Lung (tissue), 12 donors: ENCODE data around the gene KCNAB3. TPM values are rescaled to one million over a fixed set of nuclear protein-coding genes. Genes with fewer than 3 reads are reported as not detected.

ENCODE experiments used
- ATAC-seq: fragments of 200-7000 bp; cut with Tn5 transposase; one replicate; pipeline ENCODE4 v1.9.1; 2020; ENCODE audit warnings: moderate number of reproducible peaks; ENCODE audit not compliant: insufficient read depth, low FRiP score
- DNase-seq, 3 donors: peaks; one replicate each; pipeline ENCODE4 v3.0.0-alpha.2; 2013 to 2017
- H3K27ac ChIP-seq, 2 donors: one replicate each; pipeline ENCODE4 v1.5.1; 2013; ENCODE audit warnings: mild to moderate bottlenecking in 2 of 2, moderate library complexity in 2 of 2, control low read depth in 1 of 2, inconsistent platforms in 1 of 2, low read depth in 1 of 2, low read length in 1 of 2
- H3K27me3 ChIP-seq, 3 donors: one replicate each; pipeline ENCODE4 v1.5.1; 2013; ENCODE audit warnings: low read length in 2 of 3; ENCODE audit not compliant: control insufficient read depth in 3 of 3, insufficient read depth in 3 of 3
- H3K36me3 ChIP-seq, 4 donors: one replicate each; pipeline ENCODE4 v1.5.1; 2013; ENCODE audit warnings: low read length in 4 of 4, mild to moderate bottlenecking in 1 of 4, moderate library complexity in 1 of 4; ENCODE audit not compliant: control insufficient read depth in 4 of 4, insufficient read depth in 4 of 4
- H3K4me1 ChIP-seq, 5 donors: one replicate each; pipeline ENCODE4 v1.5.1; 2013; ENCODE audit warnings: low read length in 5 of 5, mild to moderate bottlenecking in 2 of 5, moderate library complexity in 1 of 5; ENCODE audit not compliant: control insufficient read depth in 5 of 5, insufficient read depth in 5 of 5
- H3K4me3 ChIP-seq: one replicate; pipeline ENCODE4 v1.5.1; 2013; ENCODE audit warnings: mild to moderate bottlenecking, control low read depth, moderate library complexity
- H3K9ac ChIP-seq, 2 donors: one replicate each; pipeline ENCODE4 v1.5.1; 2013; ENCODE audit warnings: low read length in 2 of 2, control low read depth in 1 of 2; ENCODE audit not compliant: insufficient read depth in 1 of 2
- H3K9me3 ChIP-seq, 4 donors: one replicate each; pipeline ENCODE4 v1.5.1; 2013; ENCODE audit warnings: low read length in 3 of 4, mild to moderate bottlenecking in 1 of 4, moderate library complexity in 1 of 4; ENCODE audit not compliant: control insufficient read depth in 4 of 4, insufficient read depth in 3 of 4
- WGBS, 2 donors: extraction: QIAGEN DNeasy Blood & Tissue Kit; methylation state at CpG; one replicate each; pipeline ENCODE4 v1.1.7; 2013; 5-methylcytosine and 5-hydroxymethylcytosine counted together
- polyA plus RNA-seq, 2 donors: library from polyadenylated mRNA; stranded (reverse); fragments of 200-250 nt; gene quantifications; one replicate each; pipeline ENCODE4 v1.2.1, GENCODE V29; 2013
- total RNA-seq, 2 donors: library from RNA; depleted of rRNA in 1 of 2; stranded (reverse); fragments of >200 nt in 1 of 2; gene quantifications; one replicate each; pipeline ENCODE4 v1.2.1, GENCODE V29; 2014 to 2021
- TF ChIP-seq, protein P1 (sequence below): IDR thresholded peaks from 2 replicates; pipeline ENCODE4 v1.5.1; 2012; ENCODE audit warnings: mild to moderate bottlenecking; ENCODE audit errors: control extremely low read depth, extremely low read depth
- donor health status: control.
- donor health status: control.
- donor health status: Bipolar disorder and iron deficiency.
- donor health status: healthy.
- donor health status: DM: yes; HTN: yes; CAD: no.

Gene KCNAB3
- total and polyA plus RNA-seq, 4 donors = 1.3 to 5.8 (median 3.3) TPM

DNA sequence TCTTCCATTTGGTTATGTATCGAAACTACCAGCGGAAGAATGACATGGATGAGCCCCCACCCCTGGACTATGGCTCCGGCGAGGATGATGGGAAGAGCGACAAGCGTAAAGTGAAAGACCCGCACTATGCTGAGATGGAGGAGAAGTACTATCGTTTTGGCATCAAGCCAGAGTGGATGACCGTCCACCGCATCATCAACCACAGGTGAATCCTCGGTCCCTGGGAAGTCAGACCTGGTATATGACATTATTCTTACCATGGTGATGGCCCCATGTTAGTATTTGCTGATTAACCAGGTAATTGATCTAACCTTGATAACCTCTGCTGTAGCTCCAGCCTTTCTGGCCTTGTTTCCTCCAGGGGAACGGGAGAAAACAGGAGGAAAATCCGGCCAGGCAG, 32.6 kb downstream of the KCNAB3 start:
- no peaks in the 10 kb centered on the region for H3K27me3 ChIP-seq
- TF ChIP-seq, protein P1, sequence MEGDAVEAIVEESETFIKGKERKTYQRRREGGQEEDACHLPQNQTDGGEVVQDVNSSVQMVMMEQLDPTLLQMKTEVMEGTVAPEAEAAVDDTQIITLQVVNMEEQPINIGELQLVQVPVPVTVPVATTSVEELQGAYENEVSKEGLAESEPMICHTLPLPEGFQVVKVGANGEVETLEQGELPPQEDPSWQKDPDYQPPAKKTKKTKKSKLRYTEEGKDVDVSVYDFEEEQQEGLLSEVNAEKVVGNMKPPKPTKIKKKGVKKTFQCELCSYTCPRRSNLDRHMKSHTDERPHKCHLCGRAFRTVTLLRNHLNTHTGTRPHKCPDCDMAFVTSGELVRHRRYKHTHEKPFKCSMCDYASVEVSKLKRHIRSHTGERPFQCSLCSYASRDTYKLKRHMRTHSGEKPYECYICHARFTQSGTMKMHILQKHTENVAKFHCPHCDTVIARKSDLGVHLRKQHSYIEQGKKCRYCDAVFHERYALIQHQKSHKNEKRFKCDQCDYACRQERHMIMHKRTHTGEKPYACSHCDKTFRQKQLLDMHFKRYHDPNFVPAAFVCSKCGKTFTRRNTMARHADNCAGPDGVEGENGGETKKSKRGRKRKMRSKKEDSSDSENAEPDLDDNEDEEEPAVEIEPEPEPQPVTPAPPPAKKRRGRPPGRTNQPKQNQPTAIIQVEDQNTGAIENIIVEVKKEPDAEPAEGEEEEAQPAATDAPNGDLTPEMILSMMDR = no peak
- no peak overlapping the region for H3K4me3 ChIP-seq
- 92 to 95% methylated on average over 13 of the region's 13 CpGs for WGBS, 2 donors
- no peak overlapping the region for H3K9ac ChIP-seq
- peaks cover 0 to 75% (median 64%) of the 10 kb centered on the region in 4 donors for H3K36me3 ChIP-seq
- ATAC-seq (no peak), DNase-seq (no peak)
- no peaks in the 10 kb centered on the region for H3K9me3 ChIP-seq
- H3K4me1 ChIP-seq = no peaks in the 10 kb centered on the region
- no peak overlapping the region for H3K27ac ChIP-seq

DNA sequence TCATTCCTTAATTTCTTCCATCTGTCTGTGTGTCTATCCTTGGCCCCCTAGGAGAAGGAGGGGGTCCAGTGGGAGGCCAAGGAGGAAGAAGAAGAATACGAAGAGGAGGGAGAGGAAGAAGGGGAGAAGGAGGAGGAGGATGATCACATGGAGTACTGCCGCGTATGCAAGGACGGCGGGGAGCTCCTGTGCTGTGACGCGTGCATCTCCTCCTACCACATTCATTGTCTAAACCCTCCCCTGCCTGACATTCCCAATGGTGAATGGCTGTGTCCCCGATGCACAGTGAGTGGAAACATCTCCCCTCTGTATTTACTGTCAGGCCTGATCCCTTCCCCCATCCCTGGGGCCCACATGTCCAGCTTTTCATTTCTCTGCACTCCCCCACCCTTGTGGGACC, 34.8 kb downstream of the KCNAB3 start:
- peaks cover 0 to 10% (median 5%) of the 10 kb centered on the region in 5 donors for H3K4me1 ChIP-seq
- 83 to 94% methylated on average over 8 of the region's 8 CpGs for WGBS, 2 donors
- H3K9me3 ChIP-seq = no peaks in the 10 kb centered on the region
- no peak for ATAC-seq
- no peak overlapping the region for H3K27ac ChIP-seq
- no peak for DNase-seq
- TF ChIP-seq, protein P1 = no peak
- no peak overlapping the region for H3K4me3 ChIP-seq
- H3K27me3 ChIP-seq = no peaks in the 10 kb centered on the region
- peaks cover 0 to 76% (median 60%) of the 10 kb centered on the region in 4 donors for H3K36me3 ChIP-seq
- H3K9ac ChIP-seq = no peak overlapping the region

DNA sequence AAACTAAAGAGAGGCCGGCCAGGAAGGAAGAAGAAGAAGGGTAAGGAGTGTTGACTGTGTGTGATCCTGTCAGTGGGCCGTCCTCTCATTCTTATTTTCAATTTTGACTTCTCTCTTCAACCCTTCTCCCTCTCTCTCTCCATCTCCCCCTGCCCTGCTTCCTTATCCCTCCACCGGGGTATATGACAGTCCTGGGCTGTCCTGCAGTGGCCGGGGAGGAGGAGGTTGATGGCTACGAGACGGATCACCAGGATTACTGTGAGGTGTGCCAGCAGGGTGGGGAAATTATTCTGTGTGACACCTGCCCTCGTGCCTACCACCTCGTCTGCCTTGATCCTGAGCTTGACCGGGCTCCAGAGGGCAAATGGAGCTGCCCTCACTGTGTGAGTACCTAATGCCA, 35.4 kb downstream of the KCNAB3 start:
- Histone ChIP-seq H3K36me3 (peaks cover 0 to 70% (median 54%) of the 10 kb centered on the region in 4 donors), H3K9ac (no peak overlapping the region), H3K27me3 (no peaks in the 10 kb centered on the region), H3K9me3 (no peaks in the 10 kb centered on the region), H3K27ac (no peak overlapping the region), H3K4me3 (no peak overlapping the region), H3K4me1 (peaks cover 0 to 17% (median 11%) of the 10 kb centered on the region in 5 donors)
- DNase-seq = no peak
- TF ChIP-seq, protein P1 = no peak
- no peak for ATAC-seq
- WGBS, 2 donors = 94 to 96% methylated on average over 8 to 9 of the region's 9 CpGs
